Vagina (tissue), 2 donors: ENCODE data around the gene ACSM3.

Source experiments
- POLR2A ChIP-seq, 2 donors: fragments of 450-650 bp; IDR thresholded peaks; one replicate each; pipeline ENCODE4 v1.6.1; 2017; ENCODE audit warnings: antibody characterized with exemption in 2 of 2, mild to moderate bottlenecking in 2 of 2, moderate library complexity in 2 of 2
- POLR2AphosphoS5 ChIP-seq, 2 donors: sonication (generic); formaldehyde crosslinking; IDR thresholded peaks; one replicate each; pipeline ENCODE4 v1.9.0; 2017; ENCODE audit warnings: antibody characterized with exemption in 2 of 2, mild to moderate bottlenecking in 2 of 2, low read depth in 1 of 2; ENCODE audit not compliant: insufficient read depth in 1 of 2
- TF ChIP-seq, protein P1 (sequence below), 3 experiments: fragments of 450-650 bp in 2 of 3; fragments of 200-600 bp in 1 of 3; sonication (generic) in 1 of 3; IDR thresholded peaks; one replicate each; pipeline ENCODE4 v1.5.1; 2017 to 2019; ENCODE audit warnings: antibody characterized with exemption in 3 of 3, mild to moderate bottlenecking in 2 of 3, moderate library complexity in 2 of 3

DNA sequence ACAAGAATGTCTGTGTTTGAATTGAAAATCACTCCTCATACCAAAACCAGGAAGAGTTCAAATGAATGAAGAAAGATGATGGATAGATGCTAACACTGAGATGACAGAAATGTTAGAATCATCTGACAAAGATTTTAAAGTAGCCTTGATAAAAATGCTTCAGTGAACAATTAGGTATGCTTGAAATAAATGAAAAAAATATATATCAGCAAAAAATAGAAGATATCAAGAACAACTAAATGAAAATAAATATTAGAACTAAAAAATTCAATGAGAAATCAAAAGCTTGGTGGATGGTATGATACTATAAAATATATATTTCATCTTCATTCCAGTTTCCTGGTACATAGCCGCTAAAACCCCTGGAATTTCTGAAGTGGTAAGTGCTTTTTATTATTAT is 8.6 kb upstream of the ACSM3 start:
- TF ChIP-seq, protein P1, sequence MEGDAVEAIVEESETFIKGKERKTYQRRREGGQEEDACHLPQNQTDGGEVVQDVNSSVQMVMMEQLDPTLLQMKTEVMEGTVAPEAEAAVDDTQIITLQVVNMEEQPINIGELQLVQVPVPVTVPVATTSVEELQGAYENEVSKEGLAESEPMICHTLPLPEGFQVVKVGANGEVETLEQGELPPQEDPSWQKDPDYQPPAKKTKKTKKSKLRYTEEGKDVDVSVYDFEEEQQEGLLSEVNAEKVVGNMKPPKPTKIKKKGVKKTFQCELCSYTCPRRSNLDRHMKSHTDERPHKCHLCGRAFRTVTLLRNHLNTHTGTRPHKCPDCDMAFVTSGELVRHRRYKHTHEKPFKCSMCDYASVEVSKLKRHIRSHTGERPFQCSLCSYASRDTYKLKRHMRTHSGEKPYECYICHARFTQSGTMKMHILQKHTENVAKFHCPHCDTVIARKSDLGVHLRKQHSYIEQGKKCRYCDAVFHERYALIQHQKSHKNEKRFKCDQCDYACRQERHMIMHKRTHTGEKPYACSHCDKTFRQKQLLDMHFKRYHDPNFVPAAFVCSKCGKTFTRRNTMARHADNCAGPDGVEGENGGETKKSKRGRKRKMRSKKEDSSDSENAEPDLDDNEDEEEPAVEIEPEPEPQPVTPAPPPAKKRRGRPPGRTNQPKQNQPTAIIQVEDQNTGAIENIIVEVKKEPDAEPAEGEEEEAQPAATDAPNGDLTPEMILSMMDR (IDR thresholded peaks at IDR 0.05): no peak
- no peak for TF ChIP-seq POLR2A (IDR thresholded peaks at IDR 0.05)
- TF ChIP-seq POLR2AphosphoS5 (IDR thresholded peaks at IDR 0.05; ENCODE audit: insufficient read depth in 1 of 2, low read depth in 1 of 2): no peak
